Breast epithelium (tissue), 4 donors: ENCODE measurements around the gene KCNIP3. TPM values are rescaled to one million over a fixed set of nuclear protein-coding genes. Genes with fewer than 3 reads are reported as not detected.

Source experiments
- DNase-seq, 2 donors: peaks; one replicate each; pipeline ENCODE4 v3.0.0-alpha.2; 2019; ENCODE audit warnings: low spot score in 2 of 2
- H3K27ac ChIP-seq, 2 donors: fragments of 200-600 bp; sonication (generic) in 1 of 2; one replicate each; pipeline ENCODE4 v1.5.1; 2016 to 2019; ENCODE audit warnings: mild to moderate bottlenecking in 1 of 2
- H3K27me3 ChIP-seq, 2 donors: fragments of 200-600 bp; sonication (generic) in 1 of 2; one replicate each; pipeline versions ENCODE4 v1.5.1 to v1.6.0; 2017 to 2019; ENCODE audit warnings: control low read depth in 1 of 2, mild to moderate bottlenecking in 1 of 2
- H3K36me3 ChIP-seq: fragments of 200-600 bp; one replicate; pipeline ENCODE4 v1.5.1; 2019
- H3K4me1 ChIP-seq, 2 donors: fragments of 200-600 bp; sonication (generic); one replicate each; pipeline ENCODE4 v1.5.1; 2016 to 2019; ENCODE audit warnings: control low read depth in 1 of 2
- H3K4me3 ChIP-seq, 3 donors: fragments of 200-600 bp; sonication (generic); 1 replicate in 2 of 3; 2 replicates in 1 of 3; pipeline ENCODE4 v1.5.1; 2016 to 2019; ENCODE audit warnings: mild to moderate bottlenecking in 3 of 3, moderate library complexity in 2 of 3
- H3K9me3 ChIP-seq, 2 donors: fragments of 200-600 bp; sonication (generic) in 1 of 2; one replicate each; pipeline ENCODE4 v1.5.1; 2016 to 2019; ENCODE audit warnings: control low read depth in 1 of 2
- POLR2A ChIP-seq: fragments of 450-650 bp; IDR thresholded peaks from one replicate; pipeline ENCODE4 v1.6.1; 2016; ENCODE audit warnings: antibody characterized with exemption, mild to moderate bottlenecking, moderate library complexity
- POLR2AphosphoS5 ChIP-seq, 3 donors: sonication (generic); formaldehyde crosslinking; IDR thresholded peaks; one replicate each; pipeline ENCODE4 v1.6.1; 2017; ENCODE audit warnings: antibody characterized with exemption in 3 of 3
- intact Hi-C: fragments of 100-400 bp; cut with DNase I; formaldehyde crosslinking; loops from one replicate; pipeline ENCODE4 v1.15.1; 2023; ENCODE audit warnings: low total_unique reads
- total RNA-seq, 3 donors: library from RNA; depleted of rRNA; stranded (reverse); fragments of >200 nt; gene quantifications; one replicate each; pipeline ENCODE4 v1.1.0, GENCODE V29; 2016
- TF ChIP-seq, protein P1 (sequence below), 3 donors: fragments of 450-650 bp; IDR thresholded peaks; one replicate each; pipeline ENCODE4 v1.5.1; 2016 to 2017; ENCODE audit warnings: antibody characterized with exemption in 3 of 3, mild to moderate bottlenecking in 3 of 3, moderate library complexity in 3 of 3

The KCNIP3 gene
- total RNA-seq, 3 donors from 2014 or later, result 14.4 to 30.1 (median 15.1) TPM

DNA sequence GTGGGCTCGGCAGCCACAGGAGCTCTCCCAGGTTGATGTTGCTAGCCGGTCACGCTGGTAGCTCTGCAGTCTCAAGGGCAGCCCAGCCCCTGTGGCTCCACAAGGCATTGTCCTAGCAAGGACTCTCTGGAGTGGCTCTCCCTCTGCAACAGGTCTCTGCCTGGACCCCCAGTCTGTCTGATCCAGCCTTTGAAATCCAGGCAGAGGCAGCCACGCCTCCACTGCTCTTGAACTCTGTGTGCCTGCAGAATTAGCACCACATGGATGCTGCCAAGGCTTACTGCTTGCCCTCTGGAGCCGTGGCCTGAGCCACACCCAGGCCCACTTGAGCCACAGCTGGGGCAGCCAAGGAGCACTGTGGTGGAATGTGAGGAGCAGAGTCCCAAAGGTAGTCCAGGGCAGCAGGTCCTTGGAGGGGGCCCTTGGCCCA lies 62.4 kb downstream of the KCNIP3 start:
- TF ChIP-seq POLR2AphosphoS5 (IDR thresholded peaks at IDR 0.05) (no peak), POLR2A (no peak)
- TF ChIP-seq, protein P1, sequence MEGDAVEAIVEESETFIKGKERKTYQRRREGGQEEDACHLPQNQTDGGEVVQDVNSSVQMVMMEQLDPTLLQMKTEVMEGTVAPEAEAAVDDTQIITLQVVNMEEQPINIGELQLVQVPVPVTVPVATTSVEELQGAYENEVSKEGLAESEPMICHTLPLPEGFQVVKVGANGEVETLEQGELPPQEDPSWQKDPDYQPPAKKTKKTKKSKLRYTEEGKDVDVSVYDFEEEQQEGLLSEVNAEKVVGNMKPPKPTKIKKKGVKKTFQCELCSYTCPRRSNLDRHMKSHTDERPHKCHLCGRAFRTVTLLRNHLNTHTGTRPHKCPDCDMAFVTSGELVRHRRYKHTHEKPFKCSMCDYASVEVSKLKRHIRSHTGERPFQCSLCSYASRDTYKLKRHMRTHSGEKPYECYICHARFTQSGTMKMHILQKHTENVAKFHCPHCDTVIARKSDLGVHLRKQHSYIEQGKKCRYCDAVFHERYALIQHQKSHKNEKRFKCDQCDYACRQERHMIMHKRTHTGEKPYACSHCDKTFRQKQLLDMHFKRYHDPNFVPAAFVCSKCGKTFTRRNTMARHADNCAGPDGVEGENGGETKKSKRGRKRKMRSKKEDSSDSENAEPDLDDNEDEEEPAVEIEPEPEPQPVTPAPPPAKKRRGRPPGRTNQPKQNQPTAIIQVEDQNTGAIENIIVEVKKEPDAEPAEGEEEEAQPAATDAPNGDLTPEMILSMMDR (IDR thresholded peaks at IDR 0.05), result no peak
- H3K4me3 ChIP-seq, result no peak overlapping the region
- no peaks in the 10 kb centered on the region for H3K9me3 ChIP-seq
- DNase-seq, result peak in 1 of 2 donors; percentile 42
- H3K4me1 ChIP-seq, result no peaks in the 10 kb centered on the region
- H3K27me3 ChIP-seq, result no peaks in the 10 kb centered on the region
- no peak overlapping the region for H3K27ac ChIP-seq
- H3K36me3 ChIP-seq, result no peaks in the 10 kb centered on the region
- intact Hi-C loops, result no loop called here

DNA sequence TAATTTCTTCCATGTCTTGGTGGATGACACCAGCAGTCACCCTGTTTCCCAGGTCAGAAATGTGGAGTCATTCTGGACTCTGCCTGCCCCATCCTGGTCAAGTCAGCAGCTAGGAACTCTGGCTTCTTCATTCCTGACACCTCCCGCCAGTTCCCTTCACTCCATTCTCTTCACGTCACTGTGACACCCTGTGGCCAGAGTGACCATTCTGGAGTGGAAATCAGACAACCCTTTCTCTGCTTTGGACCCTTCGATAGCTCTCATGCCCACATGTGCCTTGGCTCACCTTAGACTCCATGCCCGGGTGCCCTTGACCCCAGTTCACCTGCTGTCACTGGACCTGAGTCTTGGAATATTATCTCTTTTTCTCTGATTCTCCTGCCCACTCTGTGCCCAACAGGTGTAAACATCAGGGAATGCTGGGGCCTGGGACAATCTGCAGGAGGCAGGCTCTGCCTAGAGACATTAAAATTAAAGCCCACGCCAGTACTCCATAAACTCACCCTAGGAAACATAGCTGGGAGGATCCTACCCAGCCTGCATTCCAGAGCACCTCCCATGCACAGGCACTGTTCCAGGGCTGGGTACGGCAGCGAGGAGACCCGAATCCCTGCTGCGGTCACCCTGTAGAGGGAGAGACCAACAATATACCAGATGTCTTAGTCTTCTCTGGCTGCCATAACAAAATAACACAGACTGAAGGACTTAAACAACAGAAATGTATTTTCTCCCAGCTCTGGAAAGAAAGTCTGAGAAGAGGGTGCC lies 64.3 kb downstream of the KCNIP3 start:
- TF ChIP-seq, protein P1 (IDR thresholded peaks at IDR 0.05), result no peak
- no peak for TF ChIP-seq POLR2AphosphoS5 (IDR thresholded peaks at IDR 0.05)
- TF ChIP-seq POLR2A, result no peak
- H3K4me3 ChIP-seq, result no peak overlapping the region
- intact Hi-C loops, result no loop called here
- H3K27ac ChIP-seq, result no peak overlapping the region
- H3K4me1 ChIP-seq, result no peaks in the 10 kb centered on the region
- peak in 1 of 2 donors; percentile 15 for DNase-seq
- H3K36me3 ChIP-seq, result no peaks in the 10 kb centered on the region
- no peaks in the 10 kb centered on the region for H3K27me3 ChIP-seq
- no peaks in the 10 kb centered on the region for H3K9me3 ChIP-seq

DNA sequence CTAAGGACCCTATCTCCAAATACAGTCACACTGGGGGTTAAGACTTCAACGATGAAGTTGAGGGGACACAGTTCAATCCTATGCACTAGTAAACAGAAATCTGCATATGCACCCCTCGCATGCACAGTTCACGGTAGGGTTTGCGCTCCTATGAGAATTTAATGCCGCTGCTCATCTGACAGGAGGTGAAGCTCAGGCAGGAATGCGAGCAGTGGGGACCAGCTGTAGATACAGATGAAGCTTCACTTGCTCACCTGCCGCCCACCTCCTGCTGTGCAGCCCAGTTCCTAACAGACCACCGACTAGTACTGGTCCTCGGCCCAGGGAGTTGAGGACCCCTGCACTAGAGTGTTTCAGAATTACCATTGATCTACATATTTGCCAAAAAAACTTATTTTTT lies 65.3 kb downstream of the KCNIP3 start:
- no peaks in the 10 kb centered on the region for H3K27me3 ChIP-seq
- H3K9me3 ChIP-seq, result no peaks in the 10 kb centered on the region
- H3K36me3 ChIP-seq, result no peaks in the 10 kb centered on the region
- TF ChIP-seq POLR2AphosphoS5 (IDR thresholded peaks at IDR 0.05) (no peak), POLR2A (no peak)
- TF ChIP-seq, protein P1 (IDR thresholded peaks at IDR 0.05), result no peak
- H3K27ac ChIP-seq, result no peak overlapping the region
- intact Hi-C loops, result no loop called here
- H3K4me3 ChIP-seq, result no peak overlapping the region
- DNase-seq, result peak in 1 of 2 donors; percentile 24
- H3K4me1 ChIP-seq, result no peaks in the 10 kb centered on the region

DNA sequence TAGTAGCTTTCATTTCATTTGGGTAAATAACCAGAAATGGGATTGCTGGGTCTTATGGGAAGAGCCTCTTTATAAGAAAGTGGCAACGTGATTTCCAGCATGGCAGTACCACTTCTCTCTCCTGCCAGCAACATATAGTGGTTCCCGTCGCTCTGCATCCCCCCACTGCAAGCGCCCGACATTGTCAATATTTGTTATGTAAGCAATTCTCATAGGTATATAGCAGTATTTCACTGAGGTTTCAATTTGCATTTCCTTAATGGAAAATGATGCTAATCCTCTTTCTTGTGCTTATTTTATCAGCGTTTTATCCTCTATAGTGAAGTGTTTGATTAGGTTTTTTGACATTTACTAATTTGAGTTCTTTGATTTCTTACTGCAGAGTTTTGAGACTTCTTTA lies 69.4 kb downstream of the KCNIP3 start:
- H3K36me3 ChIP-seq, result no peaks in the 10 kb centered on the region
- H3K9me3 ChIP-seq, result peaks cover 0 to 8% of the 10 kb centered on the region in 2 donors
- H3K27ac ChIP-seq, result no peak overlapping the region
- peak in 1 of 2 donors; percentile 10 for DNase-seq
- no peaks in the 10 kb centered on the region for H3K27me3 ChIP-seq
- no peaks in the 10 kb centered on the region for H3K4me1 ChIP-seq
- intact Hi-C loops, result no loop called here
- TF ChIP-seq, protein P1 (IDR thresholded peaks at IDR 0.05), result no peak
- TF ChIP-seq POLR2A, result no peak
- TF ChIP-seq POLR2AphosphoS5 (IDR thresholded peaks at IDR 0.05), result no peak
- H3K4me3 ChIP-seq, result no peak overlapping the region

DNA sequence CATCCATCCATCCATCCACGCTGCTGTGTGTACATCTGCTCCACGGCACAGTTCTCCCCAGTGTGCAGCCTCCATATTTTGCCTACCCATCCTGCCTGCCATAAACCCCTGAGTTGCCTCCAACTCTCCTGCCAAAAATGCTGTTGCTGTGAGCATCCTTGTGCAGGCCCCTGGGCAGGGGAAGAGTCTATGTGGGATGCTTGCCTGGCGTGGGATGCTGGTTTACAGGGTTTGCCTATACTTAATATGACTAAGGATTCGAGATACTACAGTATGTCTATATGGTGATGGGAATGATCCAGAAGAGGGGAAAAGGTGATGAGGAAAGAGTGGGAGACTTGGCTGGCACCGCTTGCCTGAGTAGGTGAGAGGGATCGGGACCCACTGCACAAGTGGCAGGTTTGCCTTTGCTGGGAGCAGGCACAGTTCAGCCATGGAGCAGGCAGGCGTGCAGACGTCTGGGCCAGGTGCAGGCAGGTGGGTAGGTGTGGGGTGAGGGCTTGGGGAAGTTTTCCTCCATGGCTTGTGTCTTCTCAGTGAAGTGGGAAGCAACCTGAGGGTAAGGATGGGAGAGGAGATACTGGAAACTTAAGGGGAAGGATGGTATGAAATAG lies 75.2 kb downstream of the KCNIP3 start:
- peak in 1 of 2 donors; percentile 19 for DNase-seq
- intact Hi-C loops, result no loop called here
- H3K27ac ChIP-seq, result no peak overlapping the region
- H3K9me3 ChIP-seq, result peaks cover 0 to 8% of the 10 kb centered on the region in 2 donors
- no peaks in the 10 kb centered on the region for H3K36me3 ChIP-seq
- H3K27me3 ChIP-seq, result no peaks in the 10 kb centered on the region
- no peaks in the 10 kb centered on the region for H3K4me1 ChIP-seq
- no peak overlapping the region for H3K4me3 ChIP-seq
- TF ChIP-seq POLR2A (no peak), POLR2AphosphoS5 (IDR thresholded peaks at IDR 0.05) (no peak)
- TF ChIP-seq, protein P1 (IDR thresholded peaks at IDR 0.05), result no peak
